ENCODE measurements around the gene FBN2. TPM values are rescaled to one million over a fixed set of nuclear protein-coding genes. Genes with fewer than 3 reads are reported as not detected.
"Not testable (repeated sequence)": the region's sequence is repeated elsewhere in the genome, so short reads cannot be mapped to it uniquely, and the experiment has no call there.

The FBN2 gene
- total RNA-seq, 1 donor from 2014 or later = 14.0 TPM

DNA sequence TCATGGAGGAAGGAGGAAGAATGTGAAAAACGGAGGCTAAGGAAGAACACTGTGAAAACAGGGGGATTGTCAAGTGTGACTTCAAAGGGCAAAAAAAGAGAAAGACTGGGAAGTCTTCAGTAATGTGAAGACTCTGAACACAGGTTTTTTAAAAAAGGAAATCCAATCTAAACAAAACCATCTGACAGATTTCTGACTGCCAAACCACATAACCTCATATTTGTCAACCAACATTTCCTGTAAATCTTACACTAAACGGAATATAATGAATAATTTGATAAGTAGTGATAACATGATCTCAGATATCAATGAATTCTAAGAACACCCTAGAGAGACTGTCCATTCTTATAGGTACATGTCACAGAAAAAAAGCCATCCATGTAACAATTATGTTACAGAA lies 124.7 kb downstream of the FBN2 start:
- DNase-seq = no peak

DNA sequence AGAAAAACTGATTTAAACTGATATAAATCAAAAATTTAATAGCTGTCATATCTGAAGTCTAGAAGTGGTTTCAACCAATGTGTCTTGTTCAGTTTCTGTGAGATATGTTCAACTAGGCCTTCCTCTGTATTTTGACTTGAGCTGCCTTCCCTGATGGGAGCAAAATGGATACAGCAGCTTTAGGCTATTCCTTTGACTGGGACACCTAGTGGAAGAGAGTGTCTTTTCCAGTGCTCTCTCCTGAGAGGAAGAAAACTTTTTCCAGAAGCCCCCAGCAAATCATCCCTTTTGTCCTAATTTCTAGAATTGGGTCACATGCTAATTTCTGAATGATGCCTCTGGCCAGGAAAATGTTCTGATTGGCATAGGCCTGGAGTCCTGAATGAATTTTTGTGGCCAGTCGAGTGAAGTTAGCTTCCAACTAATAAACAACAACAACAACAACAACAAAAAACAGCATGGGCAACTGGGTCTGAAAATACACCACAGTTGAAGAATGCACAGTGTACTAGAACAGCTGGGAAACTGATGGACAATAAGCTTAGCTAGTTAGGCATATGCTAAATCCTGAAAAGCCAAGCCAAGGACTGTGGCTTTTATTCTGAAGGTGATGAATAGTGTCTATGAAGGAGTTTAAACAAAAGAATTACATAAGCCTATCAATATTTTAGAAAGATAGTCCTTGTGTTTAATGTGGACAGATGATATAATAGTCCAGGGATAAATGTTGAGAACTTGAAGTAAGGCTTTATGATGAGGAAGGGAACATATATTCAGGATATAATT lies 125.7 kb downstream of the FBN2 start:
- no peak for DNase-seq

DNA sequence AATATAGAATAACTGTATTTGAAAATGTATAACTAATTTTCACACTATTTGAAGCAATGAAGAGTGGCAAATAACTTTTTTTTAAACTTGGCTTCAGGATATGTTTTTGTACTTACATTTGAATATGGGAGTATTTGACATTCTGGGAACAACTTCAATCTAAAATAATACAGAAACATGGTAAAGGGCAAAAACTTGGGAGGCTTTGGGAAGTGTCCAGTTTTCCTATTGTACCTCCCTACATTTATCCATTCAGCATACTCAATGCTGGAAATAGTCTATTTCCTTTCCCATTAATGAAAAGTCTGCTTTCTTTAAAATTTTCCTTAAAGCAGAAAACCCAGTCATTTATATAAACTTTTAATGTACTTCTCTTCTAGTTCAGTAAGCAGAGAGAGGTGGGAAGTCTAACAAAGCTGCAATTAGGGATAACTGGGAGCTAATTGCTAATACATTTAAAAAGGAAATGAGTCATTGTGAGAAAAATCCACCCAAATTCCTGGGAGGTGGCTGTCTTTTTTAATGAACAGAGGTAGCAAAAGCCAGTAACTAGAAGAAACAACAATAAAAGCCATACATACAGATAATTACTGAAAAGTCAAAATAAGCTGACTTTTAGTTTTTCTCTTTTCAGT lies 128.8 kb downstream of the FBN2 start:
- DNase-seq = no peak

DNA sequence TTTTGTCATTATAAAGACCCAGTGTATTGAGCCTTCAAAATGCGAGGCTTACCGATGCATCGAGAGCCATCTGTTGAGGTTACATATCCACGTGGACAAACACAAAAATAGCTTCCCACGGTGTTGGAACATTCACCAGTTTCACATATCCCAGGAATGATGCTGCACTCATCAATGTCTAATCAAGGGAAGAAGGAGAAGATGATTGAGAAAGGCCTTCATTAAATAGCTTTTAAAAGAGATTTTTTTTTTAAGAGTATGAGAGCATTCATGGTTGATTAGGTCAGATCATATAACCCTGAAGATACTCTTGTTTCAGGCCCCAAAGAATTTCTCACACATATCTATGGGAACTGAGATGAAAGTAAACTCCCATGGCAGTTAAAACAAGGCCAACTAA lies 129.4 kb downstream of the FBN2 start:
- DNase-seq = no peak

DNA sequence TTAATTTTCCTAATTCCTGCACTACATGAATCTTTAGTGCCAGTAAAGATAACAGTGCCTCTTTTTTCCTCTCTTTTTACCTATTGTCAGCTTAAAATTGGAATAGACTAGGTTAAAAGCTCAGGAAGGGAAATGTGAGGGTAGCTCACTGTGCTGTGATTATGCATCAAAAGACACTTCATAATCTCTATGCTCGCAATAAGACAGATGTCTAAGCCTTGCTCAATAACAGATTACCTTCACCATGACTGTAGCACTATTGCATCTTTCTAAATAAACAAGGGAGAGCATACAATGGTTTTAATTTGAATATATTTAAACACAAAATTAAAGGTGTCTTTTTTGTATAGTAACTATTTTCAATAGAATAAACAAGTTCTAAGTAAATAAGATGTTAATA lies 130.1 kb downstream of the FBN2 start:
- no peak for DNase-seq

DNA sequence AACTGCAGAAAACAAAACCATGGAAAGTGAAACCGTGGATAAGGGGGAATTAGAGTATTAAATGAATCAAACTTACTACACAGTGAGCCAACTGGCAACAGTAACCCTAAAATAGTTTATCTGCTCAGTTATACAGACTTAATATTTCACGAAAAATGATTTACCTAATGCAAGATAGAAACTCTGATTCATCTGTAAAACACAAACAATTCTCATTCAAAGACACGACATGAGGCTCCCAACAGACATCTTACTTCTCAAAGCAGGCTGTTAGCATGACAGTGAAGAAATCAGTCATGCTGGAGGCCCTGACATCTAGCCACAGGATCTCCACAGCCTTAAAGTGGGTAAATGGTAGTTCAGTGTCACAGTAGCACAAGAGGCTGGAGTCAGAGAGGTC lies 131.2 kb downstream of the FBN2 start:
- no peak for DNase-seq

DNA sequence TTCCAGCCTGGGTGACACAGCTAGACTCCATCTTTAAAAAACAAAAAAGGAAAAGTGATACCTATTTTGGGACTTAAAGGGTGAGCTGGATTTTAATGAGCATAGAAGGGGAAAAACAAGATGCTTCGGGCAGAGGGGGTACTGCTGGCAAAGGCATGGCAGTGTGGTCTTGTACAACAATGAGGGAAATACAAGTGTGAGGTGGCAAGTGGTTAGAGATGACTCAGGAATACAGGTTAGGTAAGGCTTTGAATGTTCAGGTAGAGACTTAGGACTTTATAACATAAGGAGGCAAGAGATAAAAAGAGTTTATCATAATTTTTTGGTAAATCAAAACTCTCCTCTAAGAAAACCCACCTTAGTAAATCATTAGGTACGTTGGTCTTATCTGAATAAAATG lies 132.9 kb downstream of the FBN2 start:
- DNase-seq = no peak

DNA sequence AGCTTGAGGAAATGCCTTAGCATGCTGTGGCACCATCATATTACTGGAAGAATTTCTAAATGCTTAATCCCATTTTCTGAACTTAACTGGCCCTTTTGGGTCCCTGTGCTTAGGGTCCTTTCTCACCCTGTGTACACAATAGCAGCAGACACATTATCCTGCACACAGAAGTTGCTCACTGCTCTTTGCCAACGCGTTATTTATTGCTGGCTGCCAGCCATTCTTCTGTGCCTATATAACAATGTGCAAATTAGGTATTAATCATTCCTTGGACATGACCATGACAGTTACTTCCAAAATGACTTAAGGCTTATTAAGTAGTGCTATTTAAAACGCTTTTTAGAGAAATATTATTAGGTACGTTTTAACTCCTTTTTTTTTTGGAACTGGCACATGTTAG lies 134.7 kb downstream of the FBN2 start:
- DNase-seq = no peak

DNA sequence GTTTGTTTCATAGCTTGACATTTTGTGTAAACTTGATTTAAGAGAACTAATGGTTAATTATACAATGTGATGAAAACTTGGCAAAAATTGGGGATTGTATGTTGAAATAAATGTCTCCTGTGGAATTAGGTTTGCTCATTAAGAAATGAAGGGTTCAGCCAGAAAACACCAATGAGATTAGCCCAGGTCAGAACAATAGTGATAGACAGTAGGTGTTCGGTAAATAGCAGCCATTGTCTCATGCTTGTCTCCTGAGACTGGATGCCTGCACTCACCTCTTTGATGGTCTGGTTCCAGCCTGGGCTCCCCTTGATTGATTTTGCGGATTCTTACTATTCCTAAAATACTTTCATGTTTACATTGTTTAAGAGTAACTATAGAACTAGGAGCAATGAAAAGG lies 135.5 kb downstream of the FBN2 start:
- DNase-seq = no peak

DNA sequence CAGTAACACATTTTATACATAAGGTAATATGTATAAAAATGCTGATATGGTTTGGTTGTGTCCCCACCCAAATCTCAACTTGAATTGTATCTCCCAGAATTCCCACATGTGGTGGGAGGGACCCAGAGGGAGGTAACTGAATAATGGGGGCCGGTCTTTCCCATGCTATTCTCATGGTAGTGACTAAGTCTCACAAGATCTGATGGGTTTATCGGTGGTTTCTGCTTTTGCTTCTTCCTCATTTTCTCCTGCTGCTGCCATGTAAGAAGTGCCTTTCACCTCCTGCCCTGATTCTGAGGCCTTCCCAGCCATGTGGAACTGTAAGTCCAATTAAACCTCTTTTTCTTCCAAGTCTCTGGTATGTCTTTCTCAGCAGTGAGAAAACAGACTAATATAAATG lies 137.3 kb downstream of the FBN2 start:
- not testable (repeated sequence) for DNase-seq

DNA sequence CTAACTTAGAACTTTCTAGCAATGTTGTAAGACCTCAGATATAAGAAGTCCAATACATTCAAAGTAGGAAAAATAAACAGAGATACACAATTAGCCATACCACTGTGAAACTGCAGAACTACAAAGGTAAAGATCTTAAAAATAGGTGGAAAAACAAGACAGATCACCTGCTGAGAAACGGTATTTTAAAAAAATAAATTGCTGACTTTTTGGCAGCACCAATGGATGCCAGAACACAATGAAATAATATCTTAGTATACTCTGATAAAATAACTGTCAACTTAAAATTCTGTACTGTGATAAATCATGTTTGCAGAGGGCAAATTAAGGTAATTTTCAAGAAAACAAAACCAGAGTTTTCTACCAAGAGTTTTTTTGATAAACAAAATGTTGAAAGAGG lies 138.9 kb downstream of the FBN2 start:
- DNase-seq = no peak

DNA sequence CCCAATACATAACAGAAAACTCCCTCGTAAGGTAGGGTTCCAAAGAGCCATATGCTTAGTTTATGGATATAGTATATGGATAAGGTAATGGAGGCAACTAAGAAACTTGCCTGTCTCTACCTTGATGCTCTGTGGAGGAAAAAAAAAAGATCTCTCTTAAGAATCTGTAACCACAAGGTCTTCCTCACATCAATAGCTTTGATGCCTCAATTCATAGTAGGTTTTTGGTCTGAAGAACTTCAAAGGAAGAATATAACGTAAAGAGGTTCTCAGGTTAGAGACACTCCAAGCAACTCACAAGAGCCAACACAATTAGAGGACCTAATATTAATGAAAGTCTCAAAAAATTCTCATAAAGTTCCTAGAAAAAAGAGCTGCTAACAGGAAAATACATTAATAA lies 140.2 kb downstream of the FBN2 start:
- DNase-seq = no peak

DNA sequence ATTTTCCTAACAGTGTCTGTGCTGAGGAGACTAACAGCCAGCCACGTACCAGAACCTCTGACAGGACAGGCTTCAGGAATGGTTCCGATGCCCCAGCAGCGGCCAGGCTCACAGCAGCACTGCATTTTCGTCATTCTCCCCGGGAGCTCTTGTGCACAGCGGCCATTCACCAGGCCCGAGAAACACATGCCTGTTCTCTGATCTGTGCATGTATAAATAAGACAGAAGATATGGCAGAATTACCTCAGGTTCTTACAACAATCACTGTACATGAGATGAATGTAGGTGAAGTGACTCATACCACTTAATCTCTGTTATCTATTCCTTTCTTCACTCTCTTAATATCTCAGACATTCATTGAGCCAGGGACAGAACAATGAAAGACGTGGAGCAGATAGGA lies 143.0 kb downstream of the FBN2 start:
- DNase-seq = no peak

DNA sequence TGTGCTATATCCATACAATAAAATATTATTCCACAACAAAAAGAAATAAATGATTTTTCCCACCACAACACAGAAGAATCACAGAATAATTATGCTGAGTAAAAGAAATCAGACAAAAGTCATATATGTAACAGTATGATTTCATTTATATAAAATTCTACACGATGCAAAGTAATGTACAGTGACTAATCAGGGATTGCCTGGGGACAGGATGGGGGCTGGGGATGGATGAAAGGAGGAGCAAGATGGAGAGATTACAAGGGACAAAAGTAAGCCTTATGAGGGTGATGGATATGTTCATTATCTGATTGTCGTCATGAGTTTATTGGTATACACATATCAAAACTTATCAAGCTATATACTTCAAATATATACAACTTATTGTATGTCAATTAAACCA lies 154.0 kb downstream of the FBN2 start:
- no peak for DNase-seq

DNA sequence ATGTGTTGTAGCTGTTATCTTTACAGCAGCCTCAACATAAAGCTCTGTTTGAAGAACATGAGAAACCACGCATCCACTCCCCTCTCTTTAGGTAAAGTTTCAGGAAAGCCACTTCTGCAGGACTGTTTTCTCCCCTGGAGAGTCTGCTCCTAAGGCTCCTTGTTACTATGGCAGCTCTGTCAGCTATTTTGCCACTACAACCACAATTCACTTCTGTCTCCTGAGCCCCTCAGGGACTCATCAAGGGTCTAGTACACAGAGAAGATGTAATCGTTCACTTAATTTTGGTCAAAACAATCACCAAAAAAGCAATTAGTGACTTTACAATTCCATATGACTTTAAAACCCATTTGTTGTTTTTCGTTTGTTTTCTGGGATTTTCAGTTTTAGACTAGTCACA lies 157.7 kb downstream of the FBN2 start:
- DNase-seq = no peak

DNA sequence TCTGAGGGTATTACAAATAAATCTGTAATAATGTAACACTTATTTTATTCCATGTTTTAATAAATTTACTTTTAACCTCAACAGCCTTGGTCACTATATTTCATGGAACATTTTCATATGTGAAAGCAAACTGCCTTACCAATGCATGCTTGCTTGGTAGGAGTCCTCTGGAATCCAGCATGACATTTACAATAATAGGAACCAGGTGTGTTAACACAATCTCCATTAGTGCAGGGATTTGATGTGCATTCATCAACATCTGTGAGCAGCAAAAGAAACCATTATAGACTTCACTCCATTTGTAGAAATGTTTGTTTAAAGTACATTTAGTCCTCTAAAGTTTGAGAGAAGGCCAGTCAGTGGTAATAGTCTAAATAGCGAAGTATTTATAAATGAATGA lies 159.4 kb downstream of the FBN2 start:
- no peak for DNase-seq

DNA sequence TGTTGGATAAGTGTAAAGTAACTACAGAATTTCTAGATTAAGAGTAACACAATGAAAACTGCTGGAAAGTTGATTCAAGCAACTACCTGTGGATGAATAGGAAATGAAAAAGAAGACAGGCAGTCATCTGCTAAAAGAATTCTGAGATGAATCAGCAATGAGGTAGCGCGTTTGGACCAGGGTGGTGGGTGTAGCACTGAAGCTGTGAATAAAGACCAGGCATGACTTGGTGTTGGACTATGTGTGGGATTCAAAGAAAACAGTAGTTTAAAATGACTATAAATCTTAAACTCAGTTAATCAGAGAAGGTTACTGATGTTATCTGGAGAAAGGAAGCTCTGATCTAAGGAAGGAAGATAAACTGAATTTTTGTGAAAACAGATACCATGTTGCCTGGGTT lies 159.8 kb downstream of the FBN2 start:
- DNase-seq = no peak

DNA sequence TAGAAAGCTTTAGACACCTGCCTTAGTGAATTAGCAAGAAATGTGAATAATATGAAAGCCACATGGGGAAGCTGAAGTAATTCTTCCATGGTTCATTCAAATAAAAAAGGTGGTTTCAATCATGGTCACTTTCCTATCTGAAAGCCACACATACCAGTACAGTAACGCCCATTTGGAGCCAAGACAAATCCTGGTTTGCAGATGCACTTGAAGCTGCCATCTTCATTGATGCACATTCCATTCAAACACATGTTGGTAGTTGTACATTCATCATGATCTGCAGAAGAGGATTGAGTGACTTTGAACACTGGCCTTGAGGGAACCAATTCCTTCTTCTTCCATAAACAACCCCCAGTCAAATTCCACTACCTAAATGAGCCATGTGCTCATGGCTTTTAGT lies 161.5 kb downstream of the FBN2 start:
- no peak for DNase-seq

DNA sequence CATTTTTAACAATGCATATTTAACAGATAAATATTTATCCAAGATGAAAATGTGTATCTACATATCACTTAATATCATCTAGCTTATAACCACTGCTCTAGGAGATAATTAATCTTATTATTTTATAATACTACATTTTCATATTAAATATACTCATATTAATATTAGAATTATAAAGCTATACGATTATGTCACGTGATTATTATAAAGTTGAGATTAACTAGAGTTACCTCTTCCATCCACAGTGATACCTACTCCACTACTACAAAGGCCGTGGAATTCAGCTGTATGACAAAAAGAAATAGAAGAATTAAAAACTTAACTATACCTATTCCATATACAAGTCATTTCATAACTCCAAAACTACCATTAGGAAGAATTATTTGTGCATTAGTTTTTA lies 171.9 kb downstream of the FBN2 start:
- no peak for DNase-seq

DNA sequence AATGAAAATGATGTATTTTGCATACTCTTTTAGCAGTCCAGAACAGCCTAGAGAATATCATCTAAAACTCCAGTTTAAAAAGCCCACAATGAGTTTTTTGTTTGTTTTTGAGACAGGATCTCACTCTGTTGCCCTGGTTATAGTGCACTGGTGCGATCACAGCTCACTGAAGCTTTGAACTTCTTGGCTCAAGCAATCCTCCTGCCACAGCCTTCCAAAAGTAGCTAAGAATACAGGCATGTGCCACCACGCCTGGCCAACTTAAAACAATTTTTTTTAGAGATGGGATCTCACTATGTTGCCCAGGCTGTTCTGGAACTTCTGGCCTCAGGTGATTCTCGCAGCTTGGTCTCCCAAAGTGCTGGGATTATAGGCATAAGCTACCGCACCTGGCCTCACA lies 175.7 kb downstream of the FBN2 start:
- DNase-seq = no peak

DNA sequence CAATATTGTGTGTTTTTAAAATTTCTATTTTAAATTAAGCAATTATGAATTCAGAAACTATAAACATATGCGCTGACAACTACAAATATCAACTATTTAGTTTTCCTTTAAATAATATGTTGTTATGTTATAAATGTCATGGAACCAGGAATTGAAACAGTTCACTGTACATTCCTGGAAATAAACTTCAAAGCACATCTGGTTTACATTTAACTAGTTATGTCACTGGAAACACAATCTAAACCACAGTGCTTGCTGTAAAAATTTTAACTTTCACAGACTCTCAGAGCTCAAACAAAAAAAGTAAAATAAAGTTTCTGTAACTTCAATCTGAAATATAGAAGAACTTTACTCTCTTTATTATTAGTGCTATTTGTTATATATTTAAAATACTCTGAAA lies 179.2 kb downstream of the FBN2 start:
- DNase-seq = no peak

DNA sequence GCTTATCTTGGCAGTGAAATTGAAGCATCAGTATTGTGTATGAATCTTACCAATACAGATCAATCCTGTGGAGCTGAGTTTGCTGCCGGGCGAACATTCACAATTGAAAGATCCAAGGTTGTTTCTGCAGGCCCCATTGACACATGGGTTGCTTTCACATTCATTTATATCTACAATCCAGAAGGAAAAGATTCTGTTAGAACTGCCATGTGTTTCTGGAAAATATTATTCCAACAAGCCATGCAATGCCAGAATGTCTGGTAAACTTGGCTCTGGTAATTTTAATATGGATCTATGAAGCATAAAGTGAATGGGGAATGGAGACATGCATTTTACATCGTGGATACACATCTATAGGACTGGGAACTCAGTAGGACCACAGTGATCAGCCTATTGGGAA lies 180.8 kb downstream of the FBN2 start:
- DNase-seq = no peak

DNA sequence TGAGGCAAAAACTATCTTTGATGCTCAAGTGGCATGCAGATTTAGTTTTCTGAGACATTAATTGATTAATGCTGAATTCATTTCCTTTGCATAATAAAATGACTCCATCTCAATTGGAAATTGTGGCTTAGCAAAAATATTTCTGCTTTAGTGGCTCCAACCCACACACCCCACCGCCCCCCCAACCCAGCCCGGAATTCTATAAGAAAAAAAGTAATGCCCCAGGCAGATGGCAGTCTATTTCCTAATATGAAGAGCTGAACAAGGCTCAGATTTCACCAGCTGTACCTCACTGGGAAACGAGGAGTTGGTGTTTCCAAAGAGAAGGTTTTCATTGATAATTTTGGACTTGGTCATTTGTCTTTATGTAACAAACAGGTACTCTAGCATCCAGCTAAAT lies 182.1 kb downstream of the FBN2 start:
- DNase-seq = no peak

DNA sequence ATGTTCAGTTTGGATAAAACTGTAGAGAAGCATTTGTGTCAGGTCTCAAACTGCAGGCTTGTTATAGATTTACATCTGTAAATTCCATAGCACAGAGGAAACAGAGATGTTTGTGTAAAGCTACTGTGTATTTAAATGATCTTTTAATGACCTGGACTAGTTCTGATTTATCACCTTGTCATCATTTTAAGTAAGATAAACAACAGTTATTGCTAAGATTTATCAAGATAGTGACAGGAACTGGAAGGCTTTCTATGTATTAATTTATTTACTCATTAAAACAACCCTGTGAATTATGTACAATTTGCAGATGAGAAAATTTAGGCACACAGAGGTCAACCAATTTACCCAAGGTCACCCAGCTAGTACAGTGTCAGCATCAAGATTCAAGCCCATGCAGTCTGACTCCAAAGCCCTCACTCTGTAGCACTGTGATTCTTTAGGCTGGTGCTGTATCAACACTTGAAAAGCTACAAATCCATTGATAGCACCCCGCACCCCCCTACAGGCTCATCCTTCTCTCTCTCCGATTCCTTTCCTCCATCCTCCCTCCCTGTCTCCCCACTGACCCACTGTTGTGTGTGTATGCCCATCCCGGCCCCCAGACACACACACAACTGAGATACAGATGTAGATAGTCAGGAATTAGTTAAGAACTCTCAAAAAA lies 184.5 kb downstream of the FBN2 start:
- no peak for DNase-seq

All from dermis blood vessel endothelial cell (primary cell).